ENCODE data around the gene SCAND1.

The SCAND1 gene

GRCh38 chr20:35910254-35910653, 44.0 kb downstream of the SCAND1 start:
- Mint-ChIP-seq H3K36me3 (ENCODE audit: insufficient read depth) (peaks cover 38% of the 10 kb centered on the region), H3K27me3 (no peaks in the 10 kb centered on the region), H3K27ac (peak overlapping the region; percentile 33 to 57), H3K4me3 (no peak overlapping the region), H3K9me3 (no peaks in the 10 kb centered on the region), H3K4me1 (ENCODE audit: low read depth in 2 of 2) (peaks cover 18 to 24% of the 10 kb centered on the region in 2 donors)
- DNase-seq (no peak), ATAC-seq (replicated peaks) (no peak)

GRCh38 chr20:35909796-35910195, 44.5 kb downstream of the SCAND1 start:
- Mint-ChIP-seq H3K27me3 (no peaks in the 10 kb centered on the region), H3K4me1 (ENCODE audit: low read depth in 2 of 2) (peaks cover 18 to 24% of the 10 kb centered on the region in 2 donors), H3K4me3 (no peak overlapping the region), H3K27ac (peak overlapping the region; percentile 33 to 57), H3K9me3 (no peaks in the 10 kb centered on the region), H3K36me3 (ENCODE audit: insufficient read depth) (peaks cover 38% of the 10 kb centered on the region)
- no peak for DNase-seq
- ATAC-seq (replicated peaks), result no peak

DNA sequence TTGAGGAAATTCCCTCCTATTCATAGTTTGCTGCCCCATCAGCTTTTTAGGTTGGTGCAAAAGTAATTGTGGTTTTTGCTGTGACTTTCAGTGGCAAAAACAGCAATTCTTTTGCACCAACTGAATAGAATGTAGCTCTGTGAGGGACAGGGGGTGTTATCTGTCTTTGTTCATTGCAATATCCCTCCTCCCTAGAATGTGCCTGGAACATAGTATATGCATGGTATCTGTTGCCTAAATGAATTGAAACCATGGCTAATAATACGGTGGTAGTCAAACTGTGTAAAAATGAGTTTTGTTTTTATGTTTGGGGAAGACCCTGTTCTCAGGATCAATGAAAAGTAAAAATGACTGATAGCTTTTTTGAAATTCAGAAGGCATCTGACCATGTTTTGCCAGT, 45.1 kb downstream of the SCAND1 start:
- H3K27ac Mint-ChIP-seq, result peak overlapping the region; percentile 33 to 57
- peaks cover 37% of the 10 kb centered on the region for H3K36me3 Mint-ChIP-seq (ENCODE audit: insufficient read depth)
- peaks cover 18 to 24% of the 10 kb centered on the region in 2 donors for H3K4me1 Mint-ChIP-seq (ENCODE audit: low read depth in 2 of 2)
- no peak overlapping the region for H3K4me3 Mint-ChIP-seq
- DNase-seq, result no peak
- ATAC-seq (replicated peaks), result no peak
- no peaks in the 10 kb centered on the region for H3K27me3 Mint-ChIP-seq
- no peaks in the 10 kb centered on the region for H3K9me3 Mint-ChIP-seq

GRCh38 chr20:35908007-35908406, 46.3 kb downstream of the SCAND1 start:
- peak overlapping the region in 1 of 2 donors; percentile 33 for H3K27ac Mint-ChIP-seq
- H3K4me1 Mint-ChIP-seq (ENCODE audit: low read depth in 2 of 2), result peaks cover 18 to 21% of the 10 kb centered on the region in 2 donors
- DNase-seq (no peak), ATAC-seq (replicated peaks) (no peak)
- no peaks in the 10 kb centered on the region for H3K27me3 Mint-ChIP-seq
- no peak overlapping the region for H3K4me3 Mint-ChIP-seq
- H3K9me3 Mint-ChIP-seq, result no peaks in the 10 kb centered on the region
- peaks cover 36% of the 10 kb centered on the region for H3K36me3 Mint-ChIP-seq (ENCODE audit: insufficient read depth)

DNA sequence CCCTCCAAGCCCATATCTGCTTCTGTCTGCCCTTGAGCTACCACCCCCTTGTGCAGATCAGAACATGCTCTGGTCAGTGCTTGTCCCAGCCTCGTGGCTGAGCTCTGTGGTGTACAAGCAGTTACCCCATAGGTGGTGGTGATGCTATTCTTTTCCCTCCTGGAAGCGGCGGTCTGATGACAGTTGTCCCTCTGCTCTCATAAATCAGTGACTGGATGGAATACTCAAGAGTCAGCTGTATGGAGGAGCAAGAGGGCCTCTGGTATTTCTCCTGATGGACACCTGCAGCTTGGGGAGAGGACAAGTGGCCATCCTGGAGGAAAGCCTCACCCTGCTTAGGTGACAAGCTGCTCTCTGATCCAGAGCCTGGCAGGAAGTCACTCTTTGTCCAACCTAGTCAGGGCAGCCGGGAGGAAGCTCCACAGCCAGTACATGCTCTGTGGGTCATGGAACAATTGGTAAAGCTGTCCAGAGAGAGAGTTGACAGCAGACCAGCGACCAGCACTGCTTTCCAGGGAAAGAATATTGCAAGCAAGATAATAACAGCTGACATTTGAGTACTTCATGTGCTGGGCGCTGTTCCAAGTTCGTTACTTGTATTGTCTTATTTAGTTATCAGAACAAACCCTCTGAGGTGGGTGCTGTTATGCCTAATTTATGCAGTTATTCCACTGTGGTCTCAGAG, 47.1 kb downstream of the SCAND1 start:
- H3K4me3 Mint-ChIP-seq, result no peak overlapping the region
- DNase-seq (no peak), ATAC-seq (replicated peaks) (no peak)
- H3K4me1 Mint-ChIP-seq (ENCODE audit: low read depth in 2 of 2), result peaks cover 19 to 25% of the 10 kb centered on the region in 2 donors
- no peaks in the 10 kb centered on the region for H3K27me3 Mint-ChIP-seq
- H3K36me3 Mint-ChIP-seq (ENCODE audit: insufficient read depth), result peaks cover 29% of the 10 kb centered on the region
- peak overlapping the region; percentile 63 to 80 for H3K27ac Mint-ChIP-seq
- no peaks in the 10 kb centered on the region for H3K9me3 Mint-ChIP-seq

- Mint-ChIP-seq H3K27ac (peak overlapping the region; percentile 63 to 80), H3K36me3 (ENCODE audit: insufficient read depth) (peaks cover 37% of the 10 kb centered on the region), H3K27me3 (no peaks in the 10 kb centered on the region), H3K4me3 (no peak overlapping the region), H3K4me1 (ENCODE audit: low read depth in 2 of 2) (peaks cover 19 to 28% of the 10 kb centered on the region in 2 donors), H3K9me3 (no peaks in the 10 kb centered on the region)
- no peak for ATAC-seq (replicated peaks)
- DNase-seq, result no peak
Observed at GRCh38 chr20:35904982-35905663, 49.2 kb downstream of the SCAND1 start.

DNA sequence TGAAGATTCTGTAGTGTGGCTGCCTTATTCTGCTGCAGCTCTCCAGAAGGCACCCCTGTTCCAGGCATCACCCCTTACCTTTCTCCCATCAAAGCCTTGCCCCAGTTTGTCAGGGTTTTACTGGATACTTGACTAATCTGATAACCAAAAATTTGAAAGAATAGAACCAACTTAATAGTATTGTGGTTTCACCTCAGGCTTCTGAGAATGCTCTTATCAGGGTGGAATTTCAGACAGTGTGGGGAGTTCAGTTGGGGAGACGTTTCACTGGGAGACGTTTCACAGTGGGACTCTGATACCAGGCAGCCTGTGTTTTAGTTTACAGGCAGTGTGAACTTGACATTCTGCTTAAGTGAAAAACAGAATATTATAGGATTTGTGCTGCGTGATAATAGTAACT, 50.5 kb downstream of the SCAND1 start:
- Mint-ChIP-seq H3K9me3 (no peaks in the 10 kb centered on the region), H3K27me3 (no peaks in the 10 kb centered on the region), H3K36me3 (ENCODE audit: insufficient read depth) (peaks cover 45% of the 10 kb centered on the region), H3K4me3 (no peak overlapping the region), H3K4me1 (ENCODE audit: low read depth in 2 of 2) (peaks cover 19 to 28% of the 10 kb centered on the region in 2 donors), H3K27ac (no peak overlapping the region)
- ATAC-seq (replicated peaks) (no peak), DNase-seq (no peak)

Measured in effector memory CD8-positive, alpha-beta T cell (primary cell).